Measurements from ENCODE around the gene UBALD1. TPM values are rescaled to one million over a fixed set of nuclear protein-coding genes. Genes with fewer than 3 reads are reported as not detected.

The UBALD1 gene
- polyA plus RNA-seq, 1 donor (not counting 4 experiments of a cell fraction or from before 2014, with no cell fraction given), result 4.0 TPM

- DNase-seq (ENCODE audit: low read depth, low spot score) (no peak), FAIRE-seq (no peak)
- H3K4me1 ChIP-seq (ENCODE audit: control insufficient read depth, extremely low read depth, insufficient read depth, low read length), result peaks cover 5% of the 10 kb centered on the region
- no peaks in the 10 kb centered on the region for H3K9me3 ChIP-seq (ENCODE audit: control insufficient read depth, low read depth, low read length)
- H2AFZ ChIP-seq (ENCODE audit: control insufficient read depth, low read length), result no peak overlapping the region
- no peaks in the 10 kb centered on the region for H3K9me1 ChIP-seq (ENCODE audit: control insufficient read depth, extremely low read depth, insufficient read depth, low read length)
- H3K27me3 ChIP-seq (ENCODE audit: control insufficient read depth, extremely low read depth, insufficient read depth, low read length), result peaks cover 14% of the 10 kb centered on the region
- H3K36me3 ChIP-seq (ENCODE audit: control insufficient read depth in 2 of 2, extremely low read depth in 1 of 2, insufficient read depth in 2 of 2, low read length in 2 of 2), result peaks cover 0 to 3% of the 10 kb centered on the region in 2 experiments
- dilution Hi-C loops (cut with MboI; ENCODE audit: extremely low pct_ligation_motif_present, low sequenced_read_pairs), result no loop called here
- H3K4me2 ChIP-seq (ENCODE audit: control insufficient read depth, extremely low read depth, insufficient read depth, low read depth, low read length), result no peak overlapping the region
- no peaks in the 10 kb centered on the region for H4K20me1 ChIP-seq (ENCODE audit: control insufficient read depth, extremely low read depth, insufficient read depth, low read length)
- no peaks in the 10 kb centered on the region for H3K79me2 ChIP-seq (ENCODE audit: control insufficient read depth, insufficient read depth, low read length)
- no peak overlapping the region for H3K9ac ChIP-seq (ENCODE audit: control insufficient read depth, extremely low read depth, insufficient read depth, low read length)
- no peak overlapping the region for H3K27ac ChIP-seq (ENCODE audit: control insufficient read depth, insufficient read depth, low read length)
- no peak for TF ChIP-seq CTCF (optimal IDR thresholded peaks at IDR 0.05 in 1 of 3, IDR thresholded peaks at IDR 0.05 in 1 of 3, conservative IDR thresholded peaks at IDR 0.05 in 1 of 3; ENCODE audit: extremely low read depth in 1 of 3, insufficient read depth in 2 of 3, low read length in 3 of 3)
- no peak for TF ChIP-seq EZH2 (IDR thresholded peaks at IDR 0.05; ENCODE audit: low read length)
- H3K4me3 ChIP-seq (ENCODE audit: control insufficient read depth in 2 of 3, extremely low read depth in 1 of 3, insufficient read depth in 2 of 3, low read depth in 1 of 3, low read length in 3 of 3), result no peak overlapping the region
Measured at GRCh38 chr16:4604401-4604800, 10.3 kb downstream of the UBALD1 start.

GRCh38 chr16:4603624-4604170 is 11.0 kb downstream of the UBALD1 start:
- no peak for FAIRE-seq
- dilution Hi-C loops (cut with MboI; ENCODE audit: extremely low pct_ligation_motif_present, low sequenced_read_pairs), result no loop called here
- no peak for DNase-seq (ENCODE audit: low read depth, low spot score)

More at GRCh38 chr16:4603624-4604170, 11.0 kb downstream of the UBALD1 start:
- Histone ChIP-seq H2AFZ (ENCODE audit: control insufficient read depth, low read length) (no peak overlapping the region), H3K9ac (ENCODE audit: control insufficient read depth, extremely low read depth, insufficient read depth, low read length) (no peak overlapping the region), H3K36me3 (ENCODE audit: control insufficient read depth in 2 of 2, extremely low read depth in 1 of 2, insufficient read depth in 2 of 2, low read length in 2 of 2) (peaks cover 0 to 3% of the 10 kb centered on the region in 2 experiments), H3K27me3 (ENCODE audit: control insufficient read depth, extremely low read depth, insufficient read depth, low read length) (peaks cover 14% of the 10 kb centered on the region), H3K27ac (ENCODE audit: control insufficient read depth, insufficient read depth, low read length) (no peak overlapping the region), H3K4me3 (ENCODE audit: control insufficient read depth in 2 of 3, extremely low read depth in 1 of 3, insufficient read depth in 2 of 3, low read depth in 1 of 3, low read length in 3 of 3) (no peak overlapping the region), H3K9me1 (ENCODE audit: control insufficient read depth, extremely low read depth, insufficient read depth, low read length) (no peaks in the 10 kb centered on the region), H3K9me3 (ENCODE audit: control insufficient read depth, low read depth, low read length) (no peaks in the 10 kb centered on the region), H3K79me2 (ENCODE audit: control insufficient read depth, insufficient read depth, low read length) (no peaks in the 10 kb centered on the region), H3K4me2 (ENCODE audit: control insufficient read depth, extremely low read depth, insufficient read depth, low read depth, low read length) (no peak overlapping the region), H3K4me1 (ENCODE audit: control insufficient read depth, extremely low read depth, insufficient read depth, low read length) (peaks cover 5% of the 10 kb centered on the region), H4K20me1 (ENCODE audit: control insufficient read depth, extremely low read depth, insufficient read depth, low read length) (no peaks in the 10 kb centered on the region)
- no peak for TF ChIP-seq EZH2 (IDR thresholded peaks at IDR 0.05; ENCODE audit: low read length)
- TF ChIP-seq CTCF (optimal IDR thresholded peaks at IDR 0.05 in 1 of 3, IDR thresholded peaks at IDR 0.05 in 1 of 3, conservative IDR thresholded peaks at IDR 0.05 in 1 of 3; ENCODE audit: extremely low read depth in 1 of 3, insufficient read depth in 2 of 3, low read length in 3 of 3), result no peak
